Ishikawa (cell line): ENCODE results near the gene PLCB4.

ENCODE experiments used
- CEBPB ChIP-seq: IDR thresholded peaks from 2 replicates; pipeline ENCODE4 v1.6.1; 2012
- CREB1 ChIP-seq: IDR thresholded peaks from 2 replicates; pipeline ENCODE4 v1.6.1; 2012; ENCODE audit warnings: low read depth
- EP300 ChIP-seq: IDR thresholded peaks from 2 replicates; pipeline ENCODE4 v1.6.1; 2012; ENCODE audit warnings: borderline replicate concordance
- TAF1 ChIP-seq: IDR thresholded peaks from 2 replicates; pipeline ENCODE4 v1.6.1; 2012; ENCODE audit warnings: low read depth, mild to moderate bottlenecking
- TCF12 ChIP-seq: IDR thresholded peaks from 2 replicates; pipeline ENCODE4 v1.6.1; 2012; ENCODE audit warnings: low read depth
- YY1 ChIP-seq: IDR thresholded peaks from 2 replicates; pipeline ENCODE4 v1.6.1; 2012; ENCODE audit warnings: low read depth
- TF ChIP-seq, protein P1 (sequence below): IDR thresholded peaks from 2 replicates; pipeline ENCODE4 v1.6.1; 2012

DNA sequence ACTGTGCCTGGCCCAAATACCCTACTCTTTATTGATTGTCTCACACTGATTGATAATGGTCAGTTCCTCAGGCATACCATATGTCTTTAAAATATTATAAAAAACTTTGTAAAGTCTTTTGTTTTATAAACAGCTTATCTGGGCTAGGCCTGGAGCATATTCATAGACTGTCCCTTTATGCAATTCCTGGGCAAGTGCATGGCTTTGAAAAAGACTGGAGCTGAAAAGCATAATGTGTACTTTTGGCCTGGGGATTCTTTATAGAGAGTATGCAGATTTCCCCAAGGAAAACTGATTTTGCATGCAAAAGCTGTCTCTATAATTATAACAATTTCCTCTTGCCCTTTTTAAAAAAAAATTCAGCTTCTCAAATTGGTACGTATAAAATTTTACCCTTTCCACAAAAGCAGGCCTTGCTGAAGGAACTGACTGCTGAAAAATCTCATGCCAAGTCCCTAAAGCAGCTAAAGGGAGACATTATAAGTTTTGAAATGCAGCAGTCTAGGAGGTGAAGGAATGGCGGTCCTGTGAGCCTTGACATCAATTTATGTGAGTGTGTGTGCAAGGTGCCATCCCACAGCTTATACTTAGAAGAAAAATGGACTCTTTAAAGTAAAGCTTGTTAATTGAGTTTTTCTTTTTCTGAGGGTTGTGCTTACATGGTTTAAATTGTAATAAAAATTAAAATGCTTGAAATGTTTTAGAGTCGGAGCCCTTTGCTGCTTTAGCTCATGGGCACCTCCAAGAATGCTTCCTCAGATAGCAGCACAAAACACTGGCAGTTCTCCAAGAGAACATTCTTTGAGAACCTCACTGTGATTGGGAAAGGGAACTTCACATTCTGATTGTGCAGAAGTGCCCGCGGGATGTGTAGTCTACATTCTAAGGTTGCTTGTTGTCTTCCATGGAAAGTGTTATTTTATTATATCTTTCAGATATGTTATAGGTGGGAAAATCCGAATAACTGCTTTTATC, 43.9 kb downstream of the PLCB4 start:
- no peak for TF ChIP-seq CREB1
- TF ChIP-seq CEBPB = no peak
- TF ChIP-seq TCF12 = no peak
- TF ChIP-seq EP300 = no peak
- no peak for TF ChIP-seq YY1
- TF ChIP-seq, protein P1, sequence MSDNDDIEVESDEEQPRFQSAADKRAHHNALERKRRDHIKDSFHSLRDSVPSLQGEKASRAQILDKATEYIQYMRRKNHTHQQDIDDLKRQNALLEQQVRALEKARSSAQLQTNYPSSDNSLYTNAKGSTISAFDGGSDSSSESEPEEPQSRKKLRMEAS = no peak
- TF ChIP-seq TAF1 = no peak
